ENCODE measurements around the gene RBKS.
"Not testable (repeated sequence)": the region's sequence is repeated elsewhere in the genome, so short reads cannot be mapped to it uniquely, and the experiment has no call there.

RBKS gene

GRCh38 chr2:27870724-27871123, 19.5 kb downstream of the RBKS start:
- DNase-seq, result no peak

- DNase-seq, result no peak
Measured at GRCh38 chr2:27869763-27870162, 20.4 kb downstream of the RBKS start.

- DNase-seq, result no peak
Measured at GRCh38 chr2:27866237-27866636, 23.9 kb downstream of the RBKS start.

GRCh38 chr2:27863955-27864354, 26.2 kb downstream of the RBKS start:
- DNase-seq, result not testable (repeated sequence)

GRCh38 chr2:27863146-27863545, 27.0 kb downstream of the RBKS start:
- DNase-seq, result no peak

GRCh38 chr2:27860111-27860510, 30.1 kb downstream of the RBKS start:
- peak in 1 of 5 experiments; percentile 5 for DNase-seq

- DNase-seq, result peak in 1 of 5 experiments; percentile 35
Measured at GRCh38 chr2:27857417-27858172, 32.6 kb downstream of the RBKS start.

- DNase-seq, result no peak
Measured at GRCh38 chr2:27856956-27857355, 33.2 kb downstream of the RBKS start.

GRCh38 chr2:27856386-27856785, 33.8 kb downstream of the RBKS start:
- no peak for DNase-seq

- peak in 1 of 5 experiments; percentile 9 for DNase-seq
Measured at GRCh38 chr2:27855476-27855875, 34.7 kb downstream of the RBKS start.

- DNase-seq, result no peak
Measured at GRCh38 chr2:27854229-27854862, 35.8 kb downstream of the RBKS start.

- no peak for DNase-seq
Measured at GRCh38 chr2:27852691-27853090, 37.5 kb downstream of the RBKS start.

GRCh38 chr2:27849558-27850205, 40.5 kb downstream of the RBKS start:
- DNase-seq, result peak in 1 of 5 experiments; percentile 10

GRCh38 chr2:27847333-27847732, 42.9 kb downstream of the RBKS start:
- DNase-seq, result no peak

GRCh38 chr2:27844821-27845255, 45.3 kb downstream of the RBKS start:
- no peak for DNase-seq

GRCh38 chr2:27843992-27844391, 46.2 kb downstream of the RBKS start:
- no peak for DNase-seq

GRCh38 chr2:27842894-27843293, 47.3 kb downstream of the RBKS start:
- no peak for DNase-seq

- DNase-seq, result no peak
Measured at GRCh38 chr2:27839022-27839618, 51.1 kb downstream of the RBKS start.

GRCh38 chr2:27838502-27838901, 51.7 kb downstream of the RBKS start:
- DNase-seq, result no peak

GRCh38 chr2:27833931-27834330, 56.3 kb downstream of the RBKS start:
- DNase-seq, result no peak

- DNase-seq, result no peak
Measured at GRCh38 chr2:27832396-27832795, 57.8 kb downstream of the RBKS start.

- DNase-seq, result no peak
Measured at GRCh38 chr2:27831279-27832050, 58.7 kb downstream of the RBKS start.

GRCh38 chr2:27830656-27831055, 59.5 kb downstream of the RBKS start:
- DNase-seq, result no peak

All from T-helper 2 cell (primary cell).